Activated T-cell treated with anti-CD3 and anti-CD28 coated beads for 4 hours (primary cell): ENCODE measurements around the gene FAM13B.
"Not testable (repeated sequence)": the region's sequence is repeated elsewhere in the genome, so short reads cannot be mapped to it uniquely, and the experiment has no call there.

Experiments used
- DNase-seq: peaks from one replicate; pipeline ENCODE4 v3.0.0-alpha.2; 2020

The FAM13B gene

DNA sequence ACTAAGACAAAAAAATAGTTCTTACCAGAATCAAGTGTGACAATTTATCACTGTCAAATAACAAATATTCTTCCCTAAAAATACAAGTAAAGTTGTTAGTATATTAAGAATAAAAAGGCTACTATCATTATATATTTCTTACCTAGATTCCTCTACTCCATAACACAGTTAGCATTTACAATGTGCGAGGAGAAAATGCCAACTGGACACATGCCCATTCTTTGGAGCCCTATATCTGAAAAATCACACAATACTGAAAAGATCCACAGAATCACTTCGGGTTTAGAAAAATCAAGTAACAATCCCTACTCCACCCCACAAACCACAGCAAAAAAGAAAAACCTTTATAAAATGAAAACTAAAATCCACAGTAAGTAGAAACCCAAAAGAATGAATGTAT is 72.7 kb downstream of the FAM13B start:
- no peak for DNase-seq

DNA sequence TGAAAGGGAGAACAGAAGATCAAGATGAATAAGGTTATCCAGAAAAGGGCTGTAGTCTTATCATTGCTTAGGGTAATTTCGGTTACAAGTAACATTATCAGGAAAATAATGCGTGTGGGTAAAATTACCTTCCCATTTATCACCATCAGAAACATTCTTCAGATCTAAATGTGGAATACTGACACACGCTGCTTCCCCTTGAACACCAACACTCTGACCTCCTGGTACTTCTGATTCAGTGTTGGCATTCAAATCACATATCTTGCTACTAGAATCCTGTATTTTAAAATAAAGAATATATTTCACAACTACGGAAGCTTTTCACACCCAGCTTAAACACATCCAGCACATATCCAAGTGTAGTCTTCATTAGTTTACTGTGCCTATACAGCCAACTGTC is 73.4 kb downstream of the FAM13B start:
- no peak for DNase-seq

DNA sequence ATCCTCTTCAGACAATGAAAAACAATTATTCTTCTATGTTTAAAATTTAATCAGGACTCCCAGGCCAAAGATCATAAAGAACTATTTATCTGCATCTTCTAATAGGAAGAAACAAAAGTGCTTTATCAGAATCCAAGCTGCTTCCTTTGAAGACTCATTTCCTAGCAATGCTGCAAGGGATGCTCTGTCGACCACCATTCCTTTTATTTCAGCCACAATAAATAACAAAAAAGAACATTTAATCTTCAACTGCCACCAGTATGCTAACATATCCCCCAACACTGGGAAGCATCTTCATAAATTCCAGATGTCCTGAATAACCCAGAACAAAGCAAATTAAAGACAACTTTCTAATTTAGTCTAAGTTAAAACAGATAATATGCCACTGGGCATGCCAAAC is 74.9 kb downstream of the FAM13B start:
- DNase-seq, result no peak

DNA sequence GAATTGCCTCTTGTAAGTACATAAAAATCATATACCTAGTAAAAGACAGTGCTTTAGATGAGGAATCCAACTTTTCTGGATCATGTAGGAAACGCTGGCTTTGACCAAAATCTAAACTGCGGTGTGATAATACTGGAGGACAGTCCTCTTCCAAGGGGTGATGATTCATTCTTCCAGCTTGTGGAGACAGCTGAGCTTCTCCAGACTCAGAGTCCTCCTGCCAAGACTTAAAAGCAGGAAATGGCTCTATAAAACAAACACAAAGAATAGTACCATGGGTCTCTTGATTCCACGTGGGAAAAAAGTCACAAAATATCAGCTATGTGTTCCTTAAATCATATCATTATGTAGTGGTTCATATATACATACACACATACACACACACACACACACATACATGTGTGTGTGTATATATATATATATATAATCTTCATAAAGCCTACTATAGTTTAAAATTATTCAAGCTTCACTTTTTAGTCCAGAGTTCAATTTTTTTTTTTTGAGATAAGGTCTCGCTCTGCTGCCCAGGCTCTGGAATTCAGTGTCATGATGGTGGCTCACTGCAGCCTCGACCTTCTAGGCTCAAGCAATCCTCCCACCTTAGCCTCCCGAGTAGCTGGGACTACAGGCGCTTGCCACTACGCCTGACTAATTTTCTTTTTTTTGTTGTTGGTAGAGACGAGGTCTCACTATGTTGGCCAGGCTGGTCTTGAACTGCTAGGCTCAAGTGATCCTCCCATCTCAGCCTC is 78.6 kb downstream of the FAM13B start:
- DNase-seq, result no peak

DNA sequence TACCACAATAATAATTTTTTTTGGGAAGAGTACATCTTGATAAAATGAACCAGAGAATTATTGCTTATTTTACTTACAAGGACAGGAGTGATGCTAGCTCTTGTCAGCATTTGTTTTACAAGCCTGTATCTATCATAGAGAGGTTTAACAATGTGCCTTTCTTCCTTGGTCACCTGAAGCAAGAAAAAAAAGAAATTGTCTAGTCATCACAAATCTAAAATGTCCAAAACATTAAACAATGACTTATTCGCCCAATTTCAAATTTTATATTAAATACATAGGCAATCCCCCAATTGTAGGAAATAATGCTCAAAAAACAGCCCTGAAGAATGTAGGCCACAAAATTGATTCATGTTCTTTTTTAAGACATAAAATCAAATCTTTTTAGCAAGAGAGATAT is 87.1 kb downstream of the FAM13B start:
- DNase-seq, result no peak

DNA sequence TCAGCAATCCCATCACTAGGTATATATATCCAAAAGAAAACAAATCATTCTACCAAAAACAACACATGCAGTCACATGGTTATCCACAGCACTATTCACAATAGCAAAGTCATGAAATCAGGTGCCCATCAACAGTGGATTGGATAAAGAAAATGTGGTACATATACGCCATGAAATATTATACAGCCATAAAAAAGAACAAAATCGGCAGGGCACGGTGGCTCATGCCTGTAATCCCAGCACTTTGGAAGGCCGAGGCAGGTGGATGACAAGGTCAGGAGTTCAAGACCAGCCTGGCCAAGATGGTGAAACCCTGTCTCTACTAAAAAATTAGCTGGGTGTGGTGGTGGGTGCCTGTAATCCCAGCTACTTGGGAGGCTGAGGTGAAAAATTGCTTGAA is 88.6 kb downstream of the FAM13B start:
- DNase-seq, result not testable (repeated sequence)

DNA sequence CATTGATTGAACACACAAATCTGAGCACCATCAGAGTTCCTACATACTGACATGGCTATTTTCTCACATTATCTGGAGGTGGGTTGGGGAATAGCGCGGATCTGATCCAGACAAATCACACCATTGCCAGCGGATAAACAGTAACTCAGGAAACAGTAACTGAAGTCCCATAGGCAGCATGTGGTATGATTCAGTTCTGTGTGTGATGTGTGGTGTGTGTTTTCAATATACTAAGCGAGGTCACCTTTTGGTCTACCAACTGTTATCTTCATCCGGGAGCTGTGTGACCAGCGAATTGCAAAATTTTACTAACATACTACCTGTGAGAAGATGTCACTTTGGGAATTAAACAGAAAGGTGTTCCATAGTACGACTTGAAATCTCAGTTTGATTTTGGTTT is 93.5 kb downstream of the FAM13B start:
- DNase-seq, result no peak

DNA sequence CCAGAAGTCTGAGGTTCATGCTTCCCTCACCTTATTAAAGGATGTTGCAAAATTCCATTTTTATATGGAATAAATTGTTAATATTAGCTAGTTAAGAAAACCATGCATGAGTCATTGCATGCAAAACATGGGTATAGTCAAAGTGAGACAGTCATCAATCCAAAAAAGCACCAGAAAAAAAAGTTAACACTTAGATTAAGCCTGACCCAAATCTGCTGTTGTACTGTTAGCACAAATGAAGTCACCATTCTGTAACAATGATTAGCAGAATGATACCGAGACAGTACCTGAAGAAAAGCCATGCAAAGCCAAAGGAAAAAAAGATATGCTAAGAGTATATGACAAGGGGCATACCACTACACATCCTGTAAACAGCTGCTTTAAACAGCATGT is 94.1 kb downstream of the FAM13B start:
- DNase-seq, result no peak

DNA sequence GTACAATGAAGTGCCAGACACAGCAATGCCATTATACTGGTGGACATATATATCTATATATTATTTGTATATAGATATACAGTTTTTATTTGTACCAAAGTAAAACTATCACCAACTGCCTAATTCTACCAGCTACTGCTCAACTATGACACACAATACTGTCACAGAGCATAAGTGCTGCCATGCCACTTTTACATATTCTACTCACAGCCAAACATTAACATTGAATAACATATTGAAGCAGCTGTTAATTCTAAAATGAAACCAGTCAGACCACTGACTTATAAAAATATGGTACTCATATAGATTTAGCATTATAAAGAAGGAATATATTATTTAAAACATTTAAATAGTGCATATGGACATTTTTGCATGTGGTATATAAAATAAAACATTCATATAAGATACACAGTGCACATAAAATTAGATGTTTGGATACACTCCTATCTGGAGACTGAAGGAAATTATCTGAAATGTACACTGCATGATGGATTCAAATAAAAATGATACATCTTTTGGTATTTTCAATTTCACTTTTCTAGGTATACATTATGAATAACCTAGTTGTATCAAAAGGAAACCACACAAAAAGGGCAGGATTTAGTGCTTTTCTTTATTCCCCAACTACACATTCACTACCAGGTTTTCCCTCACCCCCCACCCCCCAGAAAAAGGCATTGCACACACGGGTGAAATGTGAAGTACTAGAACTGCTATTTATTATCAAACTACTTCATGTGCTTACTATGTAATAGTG is 94.7 kb downstream of the FAM13B start:
- no peak for DNase-seq

DNA sequence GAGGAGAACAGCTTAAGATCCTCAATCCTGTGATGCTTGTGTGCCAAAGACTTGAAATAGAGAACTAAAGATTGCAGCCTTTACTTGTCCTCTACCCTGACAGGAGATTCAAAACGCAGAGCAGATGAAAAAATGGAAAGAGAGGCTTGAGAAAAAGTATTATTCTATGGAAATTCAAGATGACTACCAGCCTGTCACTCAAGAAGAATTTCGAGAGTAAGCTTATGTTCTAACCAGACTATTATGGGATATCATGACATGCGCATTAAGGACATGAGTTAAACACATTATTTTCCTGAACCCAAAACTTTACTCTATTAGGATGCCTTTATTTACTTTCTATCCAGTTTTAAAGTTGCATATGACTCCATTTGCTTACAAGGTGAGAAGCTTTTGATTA is 97.2 kb downstream of the FAM13B start:
- no peak for DNase-seq

DNA sequence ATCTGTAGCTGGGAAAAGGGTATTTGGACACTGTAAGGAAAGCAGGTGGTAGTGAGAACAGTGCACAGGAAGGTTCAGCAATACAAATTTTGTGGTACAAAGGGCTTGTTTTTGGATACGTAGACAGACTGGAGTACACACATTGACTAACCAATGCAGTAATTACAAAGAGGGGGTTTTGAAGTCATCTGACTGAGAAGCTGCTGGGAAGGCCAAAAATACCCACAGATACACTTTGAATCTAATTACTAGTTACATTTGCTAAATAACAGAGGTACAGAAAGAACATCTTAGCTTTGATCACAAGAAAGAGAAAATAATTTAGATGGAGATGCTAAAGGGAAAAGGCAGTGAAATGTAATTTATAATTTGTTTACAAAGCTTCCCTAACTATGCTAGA is 97.7 kb downstream of the FAM13B start:
- no peak for DNase-seq

DNA sequence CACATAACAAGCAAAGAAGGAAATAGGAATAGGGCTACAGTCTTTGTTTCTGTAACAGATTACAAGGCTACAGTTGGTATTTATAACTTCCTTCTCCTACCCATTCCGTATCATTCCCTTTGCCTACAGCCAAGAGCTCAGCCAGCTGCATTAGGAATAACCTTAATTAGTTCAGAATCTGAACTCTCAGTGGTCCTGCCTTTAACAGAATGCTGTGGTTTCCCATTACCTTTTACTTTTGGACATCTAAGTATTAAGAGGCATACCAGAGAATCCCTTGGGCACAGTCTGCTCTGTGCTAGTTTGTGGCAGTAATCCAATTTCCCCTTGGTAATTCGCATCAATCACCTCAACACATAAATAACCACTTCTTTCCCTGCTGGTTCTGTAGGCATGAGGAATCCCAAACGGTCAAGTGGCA is 99.4 kb downstream of the FAM13B start:
- no peak for DNase-seq

DNA sequence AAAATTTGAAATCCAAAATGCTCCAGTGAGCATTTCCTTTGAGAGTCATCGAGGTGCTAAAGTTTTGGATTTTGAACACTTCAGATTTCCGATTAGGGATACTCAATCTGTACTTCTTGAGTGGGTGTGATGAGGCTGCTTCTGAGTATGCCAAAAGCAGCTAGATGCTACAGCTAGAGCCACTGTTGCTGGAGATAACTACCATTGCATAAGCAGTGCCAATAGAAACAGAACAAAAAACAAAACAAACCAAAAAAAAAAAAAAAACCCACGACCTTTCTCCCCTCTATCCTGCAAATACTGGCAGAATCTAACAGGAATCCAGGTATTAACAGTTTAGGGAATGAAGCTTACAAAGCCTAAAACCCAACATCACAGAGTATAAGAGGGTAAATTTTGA is 100.1 kb downstream of the FAM13B start:
- DNase-seq, result no peak

DNA sequence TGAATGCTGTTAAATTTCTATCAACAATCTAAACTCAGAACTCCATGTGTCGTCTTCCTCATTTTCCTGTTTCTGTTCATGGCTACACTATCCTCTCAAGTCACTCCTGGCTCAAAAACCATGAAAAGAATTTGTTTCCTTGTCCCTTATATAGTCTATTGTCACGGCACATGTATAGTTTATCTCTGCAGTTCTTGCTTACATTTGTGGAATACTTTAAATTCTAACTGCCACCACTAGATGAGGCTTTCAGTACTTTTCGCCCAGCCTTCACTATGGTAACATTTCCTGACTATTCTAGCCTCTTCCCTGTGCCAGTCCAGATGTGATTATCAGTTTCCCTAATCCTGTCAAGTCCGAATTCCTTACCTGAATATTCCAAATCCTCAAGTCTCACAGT is 109.0 kb downstream of the FAM13B start:
- DNase-seq, result no peak

DNA sequence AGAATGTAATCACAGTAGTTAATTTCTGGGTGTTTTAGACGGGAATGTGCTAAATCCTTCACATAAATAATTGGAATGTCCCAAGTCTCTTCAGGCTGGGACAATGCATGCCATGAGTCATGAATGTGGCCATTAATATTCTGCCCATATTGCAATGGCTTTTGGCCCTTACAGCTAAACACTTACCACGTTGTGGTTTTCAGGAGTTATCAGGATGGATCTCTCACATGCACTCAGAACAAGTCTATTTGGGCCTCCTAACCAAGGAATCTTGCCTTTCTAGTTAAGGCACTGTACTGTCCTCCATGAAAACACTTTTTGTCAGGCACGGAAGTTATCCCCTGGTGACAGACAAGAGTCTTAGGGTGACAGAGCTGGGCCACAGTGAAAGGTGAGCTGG is 110.9 kb downstream of the FAM13B start:
- no peak for DNase-seq

DNA sequence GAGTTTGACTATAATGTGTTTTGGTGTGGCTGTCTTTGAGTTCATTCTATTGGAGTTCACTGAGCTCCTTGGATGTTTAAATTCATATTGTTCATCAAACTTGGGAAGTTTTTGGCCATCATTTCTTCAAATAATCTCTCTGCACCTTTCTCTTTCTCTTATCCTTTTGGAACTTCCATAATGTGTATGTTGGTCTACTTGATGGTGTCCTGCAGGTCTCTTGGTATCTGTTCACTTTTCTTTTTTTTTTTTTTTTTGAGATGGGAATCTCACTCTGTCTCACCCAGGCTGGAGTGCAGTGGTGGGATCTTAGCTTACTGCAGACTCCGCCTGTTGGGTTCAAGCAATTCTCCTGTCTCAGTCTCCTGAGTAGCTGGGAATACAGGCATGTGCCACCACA is 116.0 kb downstream of the FAM13B start:
- DNase-seq, result no peak

DNA sequence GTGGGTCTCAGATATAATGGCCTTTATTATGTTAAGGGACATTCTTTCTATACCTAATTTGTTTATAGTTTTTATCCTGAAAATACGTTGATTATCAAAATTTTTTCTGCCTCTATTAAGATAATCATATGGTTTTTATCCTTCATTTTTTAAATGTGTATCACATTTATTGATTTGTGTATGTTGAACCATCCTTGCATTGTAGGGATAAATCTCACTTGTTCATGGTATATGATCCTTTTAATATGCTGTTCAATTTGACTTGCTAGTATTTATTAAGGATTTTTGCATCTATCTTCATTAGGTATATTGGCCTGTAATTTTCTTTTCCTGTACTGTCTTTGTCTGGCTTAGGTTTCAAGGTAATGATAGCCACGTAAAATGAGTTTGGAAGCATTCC is 118.1 kb downstream of the FAM13B start:
- DNase-seq, result no peak

DNA sequence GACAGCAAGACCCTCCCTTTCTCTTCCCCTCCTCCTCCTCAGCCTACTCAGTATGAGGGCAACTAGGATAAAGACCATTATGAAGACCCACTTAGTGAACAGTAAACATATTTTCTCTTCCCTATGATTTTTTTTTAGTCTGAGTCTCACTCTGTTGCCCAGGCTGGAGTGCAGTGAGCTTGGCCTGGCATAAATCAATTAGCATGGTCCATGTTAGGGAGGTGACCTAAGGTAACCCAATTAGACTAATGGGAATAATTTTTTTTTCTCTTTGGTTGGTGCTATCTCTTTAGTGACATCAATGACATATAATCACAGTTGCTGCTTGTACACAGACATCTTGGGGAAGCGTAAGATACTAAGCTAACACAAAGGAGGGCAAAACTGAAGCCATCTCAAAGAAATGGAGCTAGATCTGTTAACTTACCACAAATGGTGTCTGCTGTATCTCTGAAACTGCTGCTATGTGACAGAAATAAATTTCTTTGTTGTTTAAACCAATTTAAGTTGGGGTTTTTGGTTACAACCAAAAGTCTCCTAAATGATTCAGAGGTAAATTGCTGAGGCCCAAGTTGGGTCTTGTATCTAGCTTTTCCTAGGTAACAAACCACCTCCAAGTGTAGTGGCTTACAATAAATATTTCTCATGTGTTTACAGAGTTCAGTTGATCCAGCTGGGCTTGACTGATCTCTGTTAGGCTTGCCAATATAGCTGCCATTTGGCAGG is 130.3 kb downstream of the FAM13B start:
- no peak for DNase-seq

DNA sequence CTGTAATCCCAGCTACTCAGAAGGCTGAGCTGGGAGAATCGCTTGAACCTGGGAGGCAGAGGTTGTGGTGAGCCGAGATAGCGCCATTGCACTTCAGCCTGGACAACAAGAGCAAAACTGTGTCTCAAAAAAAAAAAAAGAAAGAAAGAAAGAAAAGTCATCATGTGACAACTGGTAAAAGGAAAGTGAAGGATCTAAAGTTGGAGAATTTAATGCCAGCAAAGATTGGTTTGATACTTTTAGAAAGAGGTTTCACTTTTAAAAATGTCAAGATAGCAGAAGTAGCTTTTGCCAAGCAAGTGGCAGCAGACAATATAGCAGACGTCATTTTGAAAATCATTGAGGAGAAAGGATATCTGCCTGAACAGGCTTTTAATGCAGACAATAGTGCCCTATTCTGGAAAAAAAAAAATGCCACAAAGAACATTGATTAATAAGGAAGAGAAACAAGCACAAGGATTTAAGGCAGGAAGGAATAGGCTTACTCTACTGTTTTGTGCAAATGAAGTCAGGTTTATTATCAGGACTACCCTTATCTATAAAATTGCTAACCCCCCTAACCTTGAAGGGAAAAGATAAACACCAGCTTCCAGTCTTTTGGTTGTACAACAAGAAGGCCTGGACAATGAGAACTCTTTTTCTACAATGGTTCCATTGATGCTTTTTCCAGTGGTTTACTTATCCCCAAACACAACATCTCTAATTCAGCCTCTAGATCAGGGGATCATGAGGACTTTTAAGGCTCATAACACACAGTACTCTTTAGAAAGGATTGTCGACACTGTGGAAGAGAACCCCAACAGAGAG is 131.7 kb downstream of the FAM13B start:
- no peak for DNase-seq

DNA sequence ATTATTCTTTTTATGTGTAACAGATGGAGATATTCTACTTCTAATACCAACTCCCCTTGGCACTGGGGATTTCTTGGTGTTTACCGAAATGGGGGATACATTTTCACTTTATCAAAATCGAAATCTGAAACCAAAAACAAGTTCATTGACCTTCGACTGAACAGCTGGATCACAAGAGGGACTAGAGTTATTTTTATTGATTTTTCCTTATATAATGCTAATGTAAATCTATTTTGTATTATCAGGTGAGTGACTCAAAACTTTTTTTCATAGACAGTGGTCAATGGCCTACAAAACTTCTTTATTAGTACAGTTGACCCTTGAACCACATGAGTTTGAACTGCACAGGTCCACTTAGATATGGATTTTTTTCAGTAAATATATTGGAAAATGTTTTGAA is 133.4 kb downstream of the FAM13B start:
- no peak for DNase-seq

DNA sequence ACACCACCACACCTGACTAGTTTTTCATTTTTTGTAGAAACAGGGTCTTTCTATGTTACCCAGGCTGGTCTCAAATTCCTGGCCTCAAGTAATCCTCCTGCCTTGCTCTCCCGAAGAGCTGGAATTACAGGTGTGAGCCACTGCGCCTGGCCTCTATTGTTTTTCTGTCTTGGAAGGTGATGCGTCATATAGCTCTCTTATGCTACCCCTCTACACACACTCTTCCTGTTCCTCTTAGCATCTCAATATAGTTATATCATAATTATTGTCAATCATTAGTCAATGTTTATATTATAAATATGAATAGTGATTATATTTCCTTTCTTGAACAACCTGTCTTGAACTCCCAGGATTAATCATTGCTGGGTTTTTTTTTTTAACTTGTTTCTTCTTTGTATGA is 136.3 kb downstream of the FAM13B start:
- no peak for DNase-seq

DNA sequence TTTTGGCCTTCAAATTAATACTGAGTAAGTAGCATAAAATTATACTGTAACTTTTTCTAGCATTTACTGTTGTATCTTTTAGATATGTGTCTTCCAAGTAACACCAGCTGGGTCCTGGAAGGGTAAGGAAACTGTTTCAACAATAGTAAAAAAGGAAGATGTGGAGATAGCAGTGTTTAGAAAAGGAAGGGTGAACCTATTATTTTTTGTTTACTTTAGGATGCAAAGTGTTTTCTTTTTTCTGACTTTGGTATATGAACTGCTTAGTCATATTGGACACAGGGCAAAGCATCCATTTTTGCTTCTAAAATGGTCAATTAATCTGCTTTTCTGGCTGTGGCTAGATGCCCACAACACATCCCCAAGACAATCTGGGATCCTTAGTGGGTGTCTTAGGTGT is 138.3 kb downstream of the FAM13B start:
- DNase-seq, result no peak

DNA sequence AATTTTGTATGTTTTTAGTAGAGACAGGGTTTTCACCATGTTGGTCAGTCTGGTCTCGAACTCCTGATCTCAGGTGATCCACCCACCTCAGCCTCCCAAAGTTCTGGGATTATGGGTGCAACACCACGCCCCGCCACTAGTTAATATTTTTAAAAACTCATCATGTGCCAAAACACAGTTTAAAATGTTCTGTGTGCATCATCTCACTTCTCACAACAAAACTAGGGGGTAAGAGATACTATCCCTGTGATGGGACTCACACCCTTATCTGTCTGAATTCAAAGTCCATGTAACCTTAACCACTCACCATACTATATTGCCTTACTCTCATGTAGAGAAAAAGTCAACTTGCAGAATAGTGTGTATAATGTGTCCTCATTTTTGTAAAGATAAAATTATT is 141.0 kb downstream of the FAM13B start:
- no peak for DNase-seq
